Mesenchymal stem cell (in vitro differentiated cells and primary cell): ENCODE measurements around the gene UTF1.
"Not testable (repeated sequence)": the region's sequence is repeated elsewhere in the genome, so short reads cannot be mapped to it uniquely, and the experiment has no call there.

Source experiments
- DNase-seq: peaks from one replicate; pipeline ENCODE4 v3.0.0-alpha.2; 2013
- H2AFZ ChIP-seq: one replicate; pipeline ENCODE4 v1.6.1; 2013; ENCODE audit warnings: low read depth, mild to moderate bottlenecking, control low read depth, inconsistent platforms, low read length, moderate library complexity
- H2AK5ac ChIP-seq: 2 replicates; pipeline ENCODE4 v1.6.1; 2013; ENCODE audit warnings: low read length, moderate library complexity, mild to moderate bottlenecking, inconsistent platforms; ENCODE audit not compliant: severe bottlenecking
- H2BK120ac ChIP-seq: one replicate; pipeline ENCODE4 v1.6.1; 2013; ENCODE audit warnings: low read depth, mild to moderate bottlenecking, inconsistent platforms, low read length, moderate library complexity
- H2BK12ac ChIP-seq, 2 experiments: one replicate each; pipeline ENCODE4 v1.6.1; 2013; ENCODE audit warnings: inconsistent platforms in 2 of 2, low read length in 2 of 2, mild to moderate bottlenecking in 2 of 2, moderate library complexity in 2 of 2, control low read depth in 1 of 2
- H2BK15ac ChIP-seq: one replicate; pipeline ENCODE4 v1.6.1; 2013; ENCODE audit warnings: mild to moderate bottlenecking, low read depth, inconsistent platforms; ENCODE audit not compliant: poor library complexity, severe bottlenecking
- H2BK5ac ChIP-seq: 2 replicates; pipeline ENCODE4 v1.6.1; 2013; ENCODE audit warnings: low read depth, mild to moderate bottlenecking, low read length, control low read depth, inconsistent platforms; ENCODE audit not compliant: poor library complexity, severe bottlenecking
- H3K14ac ChIP-seq, 2 experiments: one replicate each; pipeline ENCODE4 v1.6.1; 2013; ENCODE audit warnings: inconsistent platforms in 2 of 2, low read length in 2 of 2, control low read depth in 1 of 2, mild to moderate bottlenecking in 1 of 2, moderate library complexity in 1 of 2
- H3K18ac ChIP-seq, 2 experiments: one replicate each; pipeline ENCODE4 v1.6.1; 2013; ENCODE audit warnings: inconsistent platforms in 2 of 2, low read length in 2 of 2, control low read depth in 1 of 2, low read depth in 1 of 2, mild to moderate bottlenecking in 1 of 2
- H3K23ac ChIP-seq, 2 experiments: one replicate each; pipeline ENCODE4 v1.6.1; 2013; ENCODE audit warnings: inconsistent platforms in 2 of 2, low read length in 2 of 2, mild to moderate bottlenecking in 2 of 2, moderate library complexity in 2 of 2, control low read depth in 1 of 2
- H3K27ac ChIP-seq: 2 replicates; pipeline ENCODE4 v1.5.1; 2013; ENCODE audit warnings: mild to moderate bottlenecking, moderate library complexity, low read length, control low read depth, inconsistent platforms; ENCODE audit not compliant: poor library complexity, severe bottlenecking
- H3K27me3 ChIP-seq, 2 experiments: 2 replicates each; pipeline versions ENCODE4 v1.6.1 to v1.7.0; 2013; ENCODE audit warnings: low read length in 2 of 2, mild to moderate bottlenecking in 2 of 2, moderate library complexity in 2 of 2, control low read depth in 1 of 2, inconsistent platforms in 1 of 2; ENCODE audit not compliant: control insufficient read depth in 1 of 2, insufficient read depth in 1 of 2
- H3K36me3 ChIP-seq, 2 experiments: 2 replicates each; pipeline versions ENCODE4 v1.6.1 to v1.7.0; 2013; ENCODE audit warnings: low read length in 2 of 2, control low read depth in 1 of 2, inconsistent platforms in 1 of 2, low read depth in 1 of 2, mild to moderate bottlenecking in 1 of 2; ENCODE audit not compliant: insufficient read depth in 2 of 2, control insufficient read depth in 1 of 2
- H3K4ac ChIP-seq, 2 experiments: one replicate each; pipeline ENCODE4 v1.6.1; 2013; ENCODE audit warnings: inconsistent platforms in 2 of 2, low read length in 2 of 2, mild to moderate bottlenecking in 2 of 2, moderate library complexity in 2 of 2, control low read depth in 1 of 2, low read depth in 1 of 2
- H3K4me1 ChIP-seq: 2 replicates; pipeline ENCODE4 v1.6.1; 2013; ENCODE audit warnings: low read depth, low read length, control low read depth; ENCODE audit not compliant: control insufficient read depth, insufficient read depth
- H3K4me2 ChIP-seq: 2 replicates; pipeline ENCODE4 v1.6.1; 2013; ENCODE audit warnings: low read length, mild to moderate bottlenecking, inconsistent platforms; ENCODE audit not compliant: poor library complexity, severe bottlenecking
- H3K4me3 ChIP-seq, 2 experiments: 2 replicates each; pipeline versions ENCODE4 v1.5.1 to v1.7.0; 2013; ENCODE audit warnings: low read length in 2 of 2, mild to moderate bottlenecking in 2 of 2, control low read depth in 1 of 2, low read depth in 1 of 2; ENCODE audit not compliant: insufficient read depth in 1 of 2
- H3K79me1 ChIP-seq: replicated peaks from 2 replicates; pipeline ENCODE4 v1.6.1; 2013; ENCODE audit warnings: mild to moderate bottlenecking, control low read depth, low read length, inconsistent platforms; ENCODE audit not compliant: poor library complexity, severe bottlenecking
- H3K9ac ChIP-seq: 2 replicates; pipeline ENCODE4 v1.7.0; 2013; ENCODE audit warnings: mild to moderate bottlenecking, low read length, moderate library complexity
- H3K9me3 ChIP-seq: 2 replicates; pipeline ENCODE4 v1.7.0; 2013; ENCODE audit warnings: mild to moderate bottlenecking, low read length; ENCODE audit not compliant: control insufficient read depth
- H4K8ac ChIP-seq: one replicate; pipeline ENCODE4 v1.6.1; 2013; ENCODE audit warnings: inconsistent platforms, mild to moderate bottlenecking, low read length, moderate library complexity
- H4K91ac ChIP-seq: one replicate; pipeline ENCODE4 v1.6.1; 2013; ENCODE audit warnings: mild to moderate bottlenecking, low read length, inconsistent platforms
- WGBS: methylation state at CpG from one replicate; pipeline ENCODE4 v1.1.7; 2013; ENCODE audit warnings: mixed read lengths; 5-methylcytosine and 5-hydroxymethylcytosine counted together

UTF1 gene

GRCh38 chr10:133218891-133219290 is 11.1 kb upstream of the UTF1 start:
- Histone ChIP-seq H2BK15ac (no peak overlapping the region), H3K27me3 (peaks cover 12 to 22% of the 10 kb centered on the region in 2 experiments), H2AK5ac (no peak overlapping the region), H2BK5ac (no peak overlapping the region), H2BK12ac (no peak overlapping the region), H2AFZ (no peak overlapping the region), H4K8ac (no peak overlapping the region), H3K79me1 (no peaks in the 10 kb centered on the region), H2BK120ac (no peak overlapping the region), H3K14ac (no peak overlapping the region), H3K36me3 (no peaks in the 10 kb centered on the region), H3K23ac (no peak overlapping the region), H3K9me3 (no peaks in the 10 kb centered on the region), H3K27ac (no peak overlapping the region), H3K4me2 (no peak overlapping the region), H4K91ac (no peak overlapping the region), H3K18ac (no peak overlapping the region), H3K4me1 (peaks cover 2% of the 10 kb centered on the region), H3K9ac (no peak overlapping the region), H3K4me3 (no peak overlapping the region), H3K4ac (no peak overlapping the region)
- no peak for DNase-seq
- WGBS: 89% methylated on average over 20 of the region's 20 CpGs

DNA sequence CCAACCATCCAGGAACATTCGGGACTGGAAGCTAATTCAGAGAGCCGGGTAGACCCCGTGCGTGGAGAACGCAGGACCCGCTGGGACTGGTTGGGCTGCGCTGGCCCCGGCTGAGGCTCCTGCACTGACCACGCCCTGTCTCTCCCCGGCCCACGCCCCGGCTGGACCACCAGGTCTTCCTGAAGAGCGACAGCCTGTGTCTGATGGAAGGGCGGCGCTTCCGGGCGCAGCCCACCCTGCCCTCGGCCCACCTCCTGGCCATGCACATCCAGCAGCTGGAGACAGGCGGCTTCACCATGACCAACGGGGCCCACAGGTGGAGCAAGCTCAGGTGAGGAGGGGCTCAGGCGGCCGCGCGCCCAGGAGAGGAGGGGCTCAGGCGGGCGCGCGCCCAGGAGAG is 10.2 kb upstream of the UTF1 start:
- Histone ChIP-seq H2BK120ac (no peak overlapping the region), H4K91ac (no peak overlapping the region), H3K27ac (no peak overlapping the region), H3K27me3 (peaks cover 12 to 31% of the 10 kb centered on the region in 2 experiments), H3K14ac (no peak overlapping the region), H3K18ac (no peak overlapping the region), H3K23ac (no peak overlapping the region), H3K9me3 (no peaks in the 10 kb centered on the region), H2BK15ac (no peak overlapping the region), H3K4me1 (peaks cover 2% of the 10 kb centered on the region), H2BK5ac (no peak overlapping the region), H3K79me1 (no peaks in the 10 kb centered on the region), H3K4ac (no peak overlapping the region), H3K9ac (no peak overlapping the region), H2BK12ac (no peak overlapping the region), H3K36me3 (no peaks in the 10 kb centered on the region), H3K4me2 (no peak overlapping the region), H2AFZ (no peak overlapping the region), H2AK5ac (no peak overlapping the region), H4K8ac (no peak overlapping the region), H3K4me3 (no peak overlapping the region)
- 38% methylated on average over 18 of the region's 28 CpGs for WGBS
- no peak for DNase-seq

GRCh38 chr10:133221331-133221730 is 8.7 kb upstream of the UTF1 start:
- H2BK5ac ChIP-seq: no peak overlapping the region
- H2BK12ac ChIP-seq: no peak overlapping the region
- no peaks in the 10 kb centered on the region for H3K79me1 ChIP-seq
- H2AFZ ChIP-seq: no peak overlapping the region
- H3K4ac ChIP-seq: no peak overlapping the region
- no peak overlapping the region for H4K8ac ChIP-seq
- peaks cover 12 to 36% of the 10 kb centered on the region in 2 experiments for H3K27me3 ChIP-seq
- H3K14ac ChIP-seq: no peak overlapping the region
- no peak overlapping the region for H2BK15ac ChIP-seq
- no peak overlapping the region for H4K91ac ChIP-seq
- no peak overlapping the region for H3K18ac ChIP-seq
- no peaks in the 10 kb centered on the region for H3K36me3 ChIP-seq
- H3K9ac ChIP-seq: no peak overlapping the region
- H3K4me2 ChIP-seq: no peak overlapping the region
- H3K9me3 ChIP-seq: no peaks in the 10 kb centered on the region
- H3K4me1 ChIP-seq: peaks cover 7% of the 10 kb centered on the region
- WGBS: 92% methylated on average over 10 of the region's 11 CpGs
- H2BK120ac ChIP-seq: no peak overlapping the region
- H2AK5ac ChIP-seq: no peak overlapping the region
- DNase-seq: no peak
- H3K27ac ChIP-seq: no peak overlapping the region
- H3K23ac ChIP-seq: no peak overlapping the region
- H3K4me3 ChIP-seq: no peak overlapping the region

DNA sequence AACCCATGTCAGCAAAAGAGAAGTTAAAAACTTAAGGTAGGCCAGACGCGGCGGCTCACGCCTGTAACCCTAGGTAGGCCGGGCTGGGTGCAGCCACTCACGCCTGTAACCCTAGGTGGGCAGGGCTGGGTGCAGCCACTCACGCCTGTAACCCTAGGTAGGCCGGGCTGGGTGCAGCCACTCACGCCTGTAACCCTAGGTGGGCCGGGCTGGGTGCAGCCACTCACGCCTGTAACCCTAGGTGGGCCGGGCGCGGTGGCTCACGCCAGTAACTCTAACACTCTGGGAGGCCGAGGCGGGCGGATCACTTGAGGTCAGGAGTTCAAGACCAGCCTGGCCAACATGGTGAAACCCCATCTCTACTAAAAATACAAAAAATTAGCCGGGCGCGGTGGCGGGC is 8.3 kb upstream of the UTF1 start:
- H2BK120ac ChIP-seq, H4K8ac ChIP-seq, H3K23ac ChIP-seq, H3K79me1 ChIP-seq, H3K4me2 ChIP-seq, H2AFZ ChIP-seq, H4K91ac ChIP-seq, DNase-seq, H3K4ac ChIP-seq, H3K36me3 ChIP-seq, H3K9me3 ChIP-seq, H2BK5ac ChIP-seq, H3K27ac ChIP-seq, H3K9ac ChIP-seq, H3K4me3 ChIP-seq, H2BK12ac ChIP-seq, H3K4me1 ChIP-seq, H3K18ac ChIP-seq, H3K14ac ChIP-seq, H2BK15ac ChIP-seq, H2AK5ac ChIP-seq: not testable (repeated sequence)
- 93% methylated on average over 6 of the region's 22 CpGs for WGBS
- peaks cover 12 to 40% of the 10 kb centered on the region in 2 experiments for H3K27me3 ChIP-seq
